GM23338 (cell line): ENCODE data around the gene PXT1. TPM values are rescaled to one million over a fixed set of nuclear protein-coding genes. Genes with fewer than 3 reads are reported as not detected.

Experiments used
- ETS1 ChIP-seq: IDR thresholded peaks from 2 replicates; pipeline ENCODE4 v1.6.1; 2016; ENCODE audit warnings: antibody characterized with exemption
- ZNF462 ChIP-seq: fragments of 250-450 bp; sonication (Bioruptor Pico); IDR thresholded peaks from 2 replicates; pipeline ENCODE4 v1.5.0; 2020; ENCODE audit warnings: mild to moderate bottlenecking, moderate library complexity
- polyA plus RNA-seq: library from polyadenylated mRNA; unstranded; fragments of >200 nt; fragmentation: Nextera tagmentation; extraction: Ambion mirVana; gene quantifications from 2 replicates; pipeline ENCODE4 v1.2.1, GENCODE V29; 2016
- total RNA-seq: library from RNA; depleted of rRNA; stranded (reverse); fragments of >200 nt; shearing (Covaris generic); gene quantifications from 2 replicates; pipeline ENCODE4 v1.2.3, GENCODE V29; 2014
- TF ChIP-seq, protein P1 (sequence below), 2 experiments: fragments of 200-600 bp in 1 of 2; sonication (generic) in 1 of 2; conservative IDR thresholded peaks; 2 replicates each; pipeline versions ENCODE4 v1.5.1 to v1.6.1; 2016 to 2017; ENCODE audit warnings: antibody characterized with exemption in 2 of 2, low read depth in 2 of 2, mild to moderate bottlenecking in 2 of 2, moderate library complexity in 1 of 2

The PXT1 gene
- total and polyA plus RNA-seq, 2 experiments from 2014 or later = 0.14 TPM; not detected in 1

- TF ChIP-seq ZNF462 (CRISPR knock-in tag) = no peak
- TF ChIP-seq, protein P1, sequence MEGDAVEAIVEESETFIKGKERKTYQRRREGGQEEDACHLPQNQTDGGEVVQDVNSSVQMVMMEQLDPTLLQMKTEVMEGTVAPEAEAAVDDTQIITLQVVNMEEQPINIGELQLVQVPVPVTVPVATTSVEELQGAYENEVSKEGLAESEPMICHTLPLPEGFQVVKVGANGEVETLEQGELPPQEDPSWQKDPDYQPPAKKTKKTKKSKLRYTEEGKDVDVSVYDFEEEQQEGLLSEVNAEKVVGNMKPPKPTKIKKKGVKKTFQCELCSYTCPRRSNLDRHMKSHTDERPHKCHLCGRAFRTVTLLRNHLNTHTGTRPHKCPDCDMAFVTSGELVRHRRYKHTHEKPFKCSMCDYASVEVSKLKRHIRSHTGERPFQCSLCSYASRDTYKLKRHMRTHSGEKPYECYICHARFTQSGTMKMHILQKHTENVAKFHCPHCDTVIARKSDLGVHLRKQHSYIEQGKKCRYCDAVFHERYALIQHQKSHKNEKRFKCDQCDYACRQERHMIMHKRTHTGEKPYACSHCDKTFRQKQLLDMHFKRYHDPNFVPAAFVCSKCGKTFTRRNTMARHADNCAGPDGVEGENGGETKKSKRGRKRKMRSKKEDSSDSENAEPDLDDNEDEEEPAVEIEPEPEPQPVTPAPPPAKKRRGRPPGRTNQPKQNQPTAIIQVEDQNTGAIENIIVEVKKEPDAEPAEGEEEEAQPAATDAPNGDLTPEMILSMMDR (conservative IDR thresholded peaks at IDR 0.05; ENCODE audit: low read depth in 2 of 2) = no peak
- TF ChIP-seq ETS1 = no peak
These were observed 90.0 kb downstream of the PXT1 start (continued) for GRCh38 chr6:36352477-36353157.
